GM18867 (cell line): ENCODE results near the gene GAMT.

ENCODE experiments used
- ATAC-seq: cut with Tn5 transposase; IDR thresholded peaks from one replicate; pipeline ENCODE4 v1.9.1; 2021; ENCODE audit warnings: mild to moderate bottlenecking, moderate library complexity; ENCODE audit not compliant: unreplicated experiment

GAMT gene

GRCh38 chr19:1366899-1367870 is 34.2 kb downstream of the GAMT start:
- ATAC-seq: no peak

GRCh38 chr19:1366296-1366695 is 35.0 kb downstream of the GAMT start:
- no peak for ATAC-seq

GRCh38 chr19:1365319-1366269 is 35.7 kb downstream of the GAMT start:
- no peak for ATAC-seq

- no peak for ATAC-seq
Measured at GRCh38 chr19:1364070-1364704, 37.2 kb downstream of the GAMT start.

GRCh38 chr19:1363599-1363998 is 37.7 kb downstream of the GAMT start:
- no peak for ATAC-seq

- no peak for ATAC-seq
Measured at GRCh38 chr19:1362387-1363257, 38.7 kb downstream of the GAMT start.

GRCh38 chr19:1361601-1362386 is 39.5 kb downstream of the GAMT start:
- no peak for ATAC-seq

- ATAC-seq: no peak
Measured at GRCh38 chr19:1360818-1361461, 40.4 kb downstream of the GAMT start.

GRCh38 chr19:1360126-1360817 is 41.1 kb downstream of the GAMT start:
- no peak for ATAC-seq

GRCh38 chr19:1357531-1358109 is 43.7 kb downstream of the GAMT start:
- no peak for ATAC-seq

GRCh38 chr19:1356508-1356865 is 44.9 kb downstream of the GAMT start:
- ATAC-seq: no peak

GRCh38 chr19:1355568-1356507 is 45.5 kb downstream of the GAMT start:
- ATAC-seq: no peak

GRCh38 chr19:1354970-1355567 is 46.3 kb downstream of the GAMT start:
- no peak for ATAC-seq

- no peak for ATAC-seq
Measured at GRCh38 chr19:1353144-1353543, 48.2 kb downstream of the GAMT start.

- no peak for ATAC-seq
Measured at GRCh38 chr19:1351381-1351851, 49.9 kb downstream of the GAMT start.

GRCh38 chr19:1350867-1351266 is 50.5 kb downstream of the GAMT start:
- no peak for ATAC-seq
